H1 (cell line): ENCODE measurements around the gene NFX1.

Experiments
- GABPA ChIP-seq: IDR thresholded peaks from 2 replicates; pipeline ENCODE4 v1.6.1; 2011; ENCODE audit warnings: mild to moderate bottlenecking, low read length, moderate library complexity, borderline replicate concordance; ENCODE audit not compliant: insufficient read depth
- HDAC2 ChIP-seq, 2 experiments: fragments of 300-600 bp in 1 of 2; sonication (generic) in 1 of 2; IDR thresholded peaks; 2 replicates each; pipeline ENCODE4 v1.6.1; 2011 to 2012; ENCODE audit warnings: low read depth in 2 of 2, low read length in 2 of 2, mild to moderate bottlenecking in 2 of 2, moderate library complexity in 2 of 2, borderline replicate concordance in 1 of 2, inconsistent platforms in 1 of 2
- NANOG ChIP-seq: IDR thresholded peaks from 2 replicates; pipeline ENCODE4 v1.6.1; 2011; ENCODE audit warnings: low read length, low read depth, mild to moderate bottlenecking, inconsistent platforms; ENCODE audit not compliant: insufficient read depth, poor library complexity, severe bottlenecking
- POLR2AphosphoS5 ChIP-seq: IDR thresholded peaks from 2 replicates; pipeline ENCODE4 v1.6.1; 2011; ENCODE audit warnings: low read depth, low read length
- TAF1 ChIP-seq: IDR thresholded peaks from 2 replicates; pipeline ENCODE4 v1.6.1; 2011; ENCODE audit warnings: mild to moderate bottlenecking, low read depth, low read length
- TF ChIP-seq, protein P1 (sequence below), 3 experiments: IDR thresholded peaks; 1 replicate in 2 of 3; 2 replicates in 1 of 3; pipeline versions ENCODE4 v1.5.1 to v1.6.1; 2011; ENCODE audit warnings: low read length in 3 of 3, mild to moderate bottlenecking in 3 of 3, inconsistent platforms in 2 of 3, low read depth in 1 of 3, moderate library complexity in 1 of 3; ENCODE audit not compliant: insufficient read depth in 1 of 3; ENCODE audit errors: control extremely low read depth in 1 of 3

DNA sequence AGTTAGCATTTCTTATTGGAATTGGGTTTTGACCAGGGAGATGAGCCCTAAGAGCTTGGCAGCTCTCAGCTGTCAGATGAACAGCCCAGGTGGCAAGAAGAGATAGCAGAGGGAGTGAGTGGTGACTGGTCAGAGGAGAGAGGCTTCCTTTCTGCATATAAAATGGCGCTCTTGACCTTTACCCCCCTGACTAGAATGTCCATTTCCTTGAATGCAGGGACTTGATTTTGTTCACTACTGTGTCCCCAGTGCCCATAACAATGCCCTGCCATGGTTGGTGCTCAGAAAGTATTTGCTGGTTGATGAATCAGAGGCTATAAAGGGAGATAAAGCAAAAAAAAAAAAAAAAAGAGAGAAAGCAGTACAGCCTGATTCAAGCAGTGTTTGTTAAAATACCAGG is 18.3 kb upstream of the NFX1 start:
- TF ChIP-seq, protein P1, sequence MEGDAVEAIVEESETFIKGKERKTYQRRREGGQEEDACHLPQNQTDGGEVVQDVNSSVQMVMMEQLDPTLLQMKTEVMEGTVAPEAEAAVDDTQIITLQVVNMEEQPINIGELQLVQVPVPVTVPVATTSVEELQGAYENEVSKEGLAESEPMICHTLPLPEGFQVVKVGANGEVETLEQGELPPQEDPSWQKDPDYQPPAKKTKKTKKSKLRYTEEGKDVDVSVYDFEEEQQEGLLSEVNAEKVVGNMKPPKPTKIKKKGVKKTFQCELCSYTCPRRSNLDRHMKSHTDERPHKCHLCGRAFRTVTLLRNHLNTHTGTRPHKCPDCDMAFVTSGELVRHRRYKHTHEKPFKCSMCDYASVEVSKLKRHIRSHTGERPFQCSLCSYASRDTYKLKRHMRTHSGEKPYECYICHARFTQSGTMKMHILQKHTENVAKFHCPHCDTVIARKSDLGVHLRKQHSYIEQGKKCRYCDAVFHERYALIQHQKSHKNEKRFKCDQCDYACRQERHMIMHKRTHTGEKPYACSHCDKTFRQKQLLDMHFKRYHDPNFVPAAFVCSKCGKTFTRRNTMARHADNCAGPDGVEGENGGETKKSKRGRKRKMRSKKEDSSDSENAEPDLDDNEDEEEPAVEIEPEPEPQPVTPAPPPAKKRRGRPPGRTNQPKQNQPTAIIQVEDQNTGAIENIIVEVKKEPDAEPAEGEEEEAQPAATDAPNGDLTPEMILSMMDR (IDR thresholded peaks at IDR 0.05; ENCODE audit: control extremely low read depth in 1 of 3, insufficient read depth in 1 of 3, low read depth in 1 of 3, low read length in 3 of 3), result no peak
- TF ChIP-seq TAF1 (no peak), NANOG (no peak), HDAC2 (IDR thresholded peaks at IDR 0.05; ENCODE audit: borderline replicate concordance in 1 of 2, low read depth in 2 of 2, low read length in 2 of 2) (no peak), POLR2AphosphoS5 (no peak), GABPA (no peak)
